ENCODE results near the gene RPS23.
"Not testable (repeated sequence)": the region's sequence is repeated elsewhere in the genome, so short reads cannot be mapped to it uniquely, and the experiment has no call there.

RPS23 gene

DNA sequence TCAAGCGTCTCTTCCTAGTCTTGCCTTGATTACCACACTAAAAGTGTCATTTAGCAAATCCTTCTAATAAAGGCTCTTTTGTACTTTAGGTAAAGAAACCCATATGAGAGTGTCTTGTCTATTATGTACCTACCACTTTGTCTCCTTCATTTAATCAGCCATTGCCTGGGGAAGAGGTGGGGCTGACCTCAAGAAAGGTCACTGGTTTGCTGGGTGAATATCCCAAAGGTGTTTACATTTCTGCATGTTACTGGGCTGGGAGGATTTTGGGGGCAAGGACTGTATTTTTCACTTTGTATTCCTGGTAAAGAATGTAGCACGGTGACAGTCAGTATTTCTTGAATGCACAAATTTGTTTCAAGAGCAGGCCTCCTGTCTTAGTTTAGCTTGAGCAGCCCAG, 11.9 kb upstream of the RPS23 start:
- no peak for DNase-seq (ENCODE audit: low read depth, low spot score)

DNA sequence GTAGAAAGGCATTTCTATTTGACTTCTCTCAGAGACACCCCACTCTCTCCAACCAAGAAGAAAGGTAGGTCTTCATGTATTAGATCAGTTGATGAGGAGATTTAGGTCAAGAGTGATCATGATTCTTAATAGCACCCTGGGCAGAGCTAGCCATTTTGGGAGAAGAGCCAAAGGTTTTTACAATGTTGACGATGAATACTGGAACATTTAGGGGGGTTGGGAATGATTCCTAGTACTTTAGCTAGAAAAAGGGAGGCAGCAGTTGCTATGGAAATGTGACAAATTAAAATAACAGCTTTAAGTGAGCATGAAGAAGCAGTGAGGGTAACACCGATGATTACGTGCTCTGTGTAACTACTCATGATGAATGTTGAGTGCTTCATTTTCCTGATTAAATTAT, 9.5 kb upstream of the RPS23 start:
- DNase-seq (ENCODE audit: low read depth, low spot score) = no peak

DNA sequence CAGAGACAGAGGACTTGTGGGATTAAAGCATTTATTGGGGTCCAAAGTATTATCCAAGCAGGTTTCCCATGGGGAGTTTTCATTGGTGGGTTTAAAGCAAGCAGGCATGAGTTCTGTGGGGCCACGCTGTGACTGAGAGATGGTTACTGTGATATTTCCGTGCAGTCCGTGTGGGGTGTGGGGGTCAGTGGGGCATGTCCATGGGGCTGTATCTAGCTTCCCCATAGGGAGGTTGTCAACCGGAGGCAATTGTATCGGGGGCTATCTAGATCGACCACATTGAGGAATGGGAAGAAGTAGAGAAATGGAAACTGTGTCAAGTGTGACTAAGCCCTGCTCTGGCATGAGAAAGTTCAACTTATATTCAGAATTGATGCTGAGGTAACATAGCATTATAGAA, 7.1 kb upstream of the RPS23 start:
- no peak for DNase-seq (ENCODE audit: low read depth, low spot score)

DNA sequence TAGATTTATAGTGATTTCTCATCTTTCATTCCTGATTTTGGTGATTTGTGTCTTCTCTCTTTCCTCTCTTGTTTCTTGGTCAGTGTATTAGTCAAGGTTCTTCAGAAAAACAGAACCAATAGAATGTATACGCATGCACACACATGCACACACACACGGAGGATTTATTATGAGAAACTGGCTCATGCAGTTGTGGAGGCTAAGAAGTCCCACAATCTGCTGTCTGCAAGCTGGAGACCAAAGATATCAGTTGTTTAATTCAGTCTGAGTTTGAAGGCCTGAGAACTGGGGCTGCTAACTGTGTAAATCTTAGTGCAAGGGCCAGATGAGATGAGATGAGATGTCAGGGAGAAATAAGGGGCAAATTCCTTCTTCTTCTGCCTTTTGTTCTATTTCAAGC, 5.7 kb upstream of the RPS23 start:
- no peak for DNase-seq (ENCODE audit: low read depth, low spot score)

- DNase-seq (ENCODE audit: low read depth, low spot score) = no peak
Observed at GRCh38 chr5:82278711-82279370, 687 bp upstream of the RPS23 start.

DNA sequence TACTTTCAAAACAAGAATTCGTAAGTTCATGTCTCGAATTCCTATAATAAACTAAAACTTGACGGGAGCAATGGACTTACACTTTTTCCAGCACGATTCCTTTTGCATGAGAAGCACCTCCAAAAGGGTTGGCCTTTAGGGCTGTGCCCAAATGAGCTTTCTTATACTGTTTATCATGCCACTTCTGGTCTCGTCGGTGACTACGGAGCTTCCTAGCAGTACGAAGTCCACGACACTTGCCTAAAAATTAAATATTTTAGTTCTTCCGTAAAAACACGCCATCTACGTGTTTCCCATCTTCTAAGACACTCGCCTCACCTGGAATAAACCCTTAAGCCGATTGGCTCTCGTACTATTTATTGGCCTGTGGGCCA, 554 bp downstream of the RPS23 start:
- no peak for DNase-seq (ENCODE audit: low read depth, low spot score)

DNA sequence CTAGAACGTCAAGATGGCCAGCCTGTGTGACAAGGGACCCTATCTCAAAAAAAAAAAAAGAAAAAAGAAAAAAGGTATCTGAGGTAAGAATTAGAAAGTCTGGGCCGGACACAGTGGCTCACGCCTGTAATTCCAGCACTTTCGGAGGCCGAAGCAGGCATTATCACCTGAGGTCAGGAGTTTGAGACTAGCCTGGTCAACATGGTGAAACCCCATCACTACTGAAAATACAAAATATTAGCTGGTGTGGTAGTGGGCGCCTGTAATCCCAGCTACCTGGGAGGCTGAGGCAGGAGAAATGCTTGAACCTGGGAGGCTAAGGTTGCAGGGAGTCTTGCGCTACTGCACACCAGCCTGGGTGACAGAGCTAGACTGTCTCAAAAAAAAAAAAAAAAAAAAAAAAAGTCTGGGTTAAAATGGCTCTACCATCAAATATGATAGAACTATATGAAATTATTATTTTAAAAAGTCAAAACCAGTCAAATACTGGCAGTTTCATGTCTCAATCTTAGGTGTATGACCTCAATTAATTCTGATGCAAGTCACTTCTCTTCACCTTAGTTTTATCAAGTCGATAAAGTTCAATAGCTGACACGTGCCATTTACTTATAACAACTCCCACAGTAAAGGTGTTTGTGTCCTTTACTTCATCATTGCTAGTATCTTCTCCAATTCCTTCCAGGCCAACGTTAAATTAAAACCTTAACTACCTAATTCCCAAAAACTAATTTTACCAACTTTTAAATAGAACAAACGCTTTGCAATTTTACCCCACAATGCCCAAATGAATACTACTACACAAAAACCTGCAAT, 1.1 kb downstream of the RPS23 start:
- DNase-seq (ENCODE audit: low read depth, low spot score) = no peak

DNA sequence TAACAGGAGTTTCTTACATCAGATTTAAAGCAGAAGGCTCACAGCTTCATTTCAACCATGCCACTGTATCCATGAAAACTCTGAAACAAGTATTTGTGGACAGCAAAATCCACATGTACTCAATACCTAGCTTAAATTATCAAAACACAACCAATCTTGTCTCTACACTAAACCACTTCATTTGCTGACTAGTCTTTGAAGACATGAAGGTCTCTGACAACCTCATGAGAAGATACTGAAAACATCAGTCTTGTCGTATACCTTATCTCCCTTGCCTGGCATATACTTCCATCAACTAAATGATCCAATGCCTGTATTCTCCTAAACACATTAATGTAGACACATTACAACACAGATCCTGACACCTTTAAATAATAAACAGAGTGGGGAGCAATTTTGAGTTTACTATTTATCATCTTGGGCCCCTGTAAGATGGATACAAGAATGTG, 2.9 kb downstream of the RPS23 start:
- DNase-seq (ENCODE audit: low read depth, low spot score) = no peak

GRCh38 chr5:82274343-82275211, 3.6 kb downstream of the RPS23 start:
- no peak for DNase-seq (ENCODE audit: low read depth, low spot score)

- DNase-seq (ENCODE audit: low read depth, low spot score) = not testable (repeated sequence)
Observed at GRCh38 chr5:82273426-82273825, 4.7 kb downstream of the RPS23 start.

DNA sequence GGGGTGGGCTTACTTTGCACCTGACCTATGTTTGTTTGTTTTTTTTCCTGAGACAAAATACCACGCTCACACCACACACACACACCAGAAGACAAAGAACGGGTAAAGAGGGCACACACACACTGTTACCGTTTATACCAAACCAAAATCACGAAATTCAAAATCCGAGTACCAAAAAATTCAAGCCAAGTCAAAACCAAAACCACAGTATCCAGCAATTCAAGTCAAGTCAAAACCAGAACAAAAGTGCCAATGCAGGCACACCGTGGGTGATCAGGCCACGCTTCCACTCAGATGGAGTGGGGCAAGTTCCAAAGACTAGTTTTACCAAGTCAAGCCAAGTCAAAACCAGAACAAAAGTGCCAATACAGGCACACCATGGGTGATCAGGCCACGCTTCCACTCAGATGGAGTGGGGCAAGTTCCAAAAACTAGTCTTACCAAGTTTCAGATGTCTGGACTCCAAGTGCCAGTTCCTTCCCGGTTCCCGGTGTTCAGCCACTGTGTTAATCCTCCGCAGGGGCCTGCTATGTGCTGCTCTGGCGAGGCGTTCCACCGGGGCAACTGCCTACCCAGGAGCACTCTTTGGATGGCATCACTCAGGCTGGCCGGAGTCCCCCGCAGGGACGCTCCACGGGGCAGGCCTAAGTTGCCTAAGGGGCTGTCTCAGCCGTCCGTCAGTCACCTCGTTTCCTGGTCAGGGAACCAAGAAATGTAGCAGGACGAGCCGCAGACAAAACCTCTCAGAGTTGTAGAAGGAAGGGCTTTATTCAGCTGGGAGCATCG, 5.4 kb downstream of the RPS23 start:
- DNase-seq (ENCODE audit: low read depth, low spot score) = not testable (repeated sequence)

GRCh38 chr5:82269363-82269762, 8.8 kb downstream of the RPS23 start:
- not testable (repeated sequence) for DNase-seq (ENCODE audit: low read depth, low spot score)

DNA sequence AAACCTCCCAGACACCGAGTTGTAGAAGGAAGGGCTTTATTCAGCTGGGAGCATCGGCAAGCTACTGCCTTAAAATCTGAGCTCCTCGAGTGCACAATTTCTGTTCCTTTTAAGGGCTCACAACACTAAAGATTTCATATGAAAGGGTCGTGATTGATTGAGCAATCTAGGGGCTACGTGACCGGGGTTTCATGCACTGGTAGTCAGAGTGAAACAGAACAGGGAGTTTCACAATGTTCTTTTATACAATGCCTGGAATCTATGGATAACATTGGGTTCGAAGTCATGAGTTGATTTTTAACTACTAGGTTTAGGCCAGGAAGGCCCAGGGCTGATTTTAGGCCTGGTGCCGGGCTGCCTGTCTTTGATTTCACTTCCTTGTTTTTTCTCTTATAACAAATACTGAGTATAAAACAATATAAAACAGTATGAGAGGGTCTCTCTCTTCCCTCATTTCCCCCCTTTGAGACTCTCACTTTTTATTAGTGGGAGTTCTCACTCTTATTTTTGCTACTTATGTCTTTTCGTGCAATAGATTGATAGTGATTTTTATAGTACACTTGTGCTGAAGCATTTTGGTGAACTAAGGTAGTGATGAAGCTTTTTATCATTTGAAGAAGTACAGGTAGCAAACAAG, 10.7 kb downstream of the RPS23 start:
- not testable (repeated sequence) for DNase-seq (ENCODE audit: low read depth, low spot score)

DNA sequence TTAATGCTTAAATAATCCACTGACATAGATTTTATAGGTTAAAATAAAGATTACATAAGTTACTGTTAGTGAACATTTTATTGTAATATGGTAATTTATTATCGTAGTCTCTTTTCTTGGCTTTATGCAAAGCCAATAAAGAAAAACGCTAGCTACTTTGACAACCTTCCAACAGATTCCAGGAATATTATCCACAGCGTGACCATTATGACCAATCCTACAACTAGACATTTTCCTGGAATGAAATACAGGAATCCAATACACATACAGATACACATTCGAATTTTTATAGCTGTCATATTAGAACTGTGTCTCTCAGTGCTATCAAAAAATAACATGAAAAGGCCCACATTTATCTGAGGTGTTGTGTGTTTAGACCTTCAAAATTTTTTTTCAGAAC, 13.1 kb downstream of the RPS23 start:
- no peak for DNase-seq (ENCODE audit: low read depth, low spot score)

GRCh38 chr5:82259172-82259800, 18.9 kb downstream of the RPS23 start:
- no peak for DNase-seq (ENCODE audit: low read depth, low spot score)

DNA sequence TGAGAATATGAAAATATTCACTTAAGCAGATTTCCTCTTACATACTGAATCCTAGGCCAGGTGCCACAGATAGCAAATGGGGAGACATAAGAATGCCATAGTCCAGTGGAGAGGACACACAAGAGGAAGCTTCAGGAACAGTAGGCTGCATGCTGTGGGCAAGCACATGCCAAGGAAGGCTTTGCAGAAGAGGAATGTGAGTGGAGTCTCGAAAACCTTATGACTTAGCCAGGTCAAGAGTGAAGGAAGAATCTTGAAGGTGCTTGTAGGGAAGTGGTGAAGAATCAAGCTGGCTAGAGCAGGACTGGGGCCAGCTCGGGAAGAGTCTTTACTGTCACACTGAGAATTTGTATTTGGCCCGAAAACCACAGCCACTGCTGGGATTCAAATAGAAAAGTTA, 20.4 kb downstream of the RPS23 start:
- no peak for DNase-seq (ENCODE audit: low read depth, low spot score)

DNA sequence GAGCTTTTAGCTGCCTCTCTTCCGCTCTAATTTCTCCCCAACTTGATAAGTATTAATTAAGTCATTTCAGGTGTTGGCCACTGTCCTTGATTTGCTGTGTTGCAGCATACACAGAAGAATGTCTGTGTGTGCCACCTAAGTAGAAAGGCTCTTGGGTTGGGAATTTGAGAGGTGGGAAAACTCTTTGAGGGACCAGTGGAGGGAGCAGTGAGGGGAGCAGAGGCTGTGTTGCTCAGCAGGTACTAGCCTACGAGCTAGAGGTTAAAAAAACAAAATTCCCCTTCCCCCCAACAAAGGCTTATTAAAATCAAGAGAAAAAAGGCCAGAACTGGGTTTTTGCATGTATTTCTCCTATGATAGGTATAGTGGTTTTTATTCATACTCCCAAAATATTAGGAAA, 20.9 kb downstream of the RPS23 start:
- DNase-seq (ENCODE audit: low read depth, low spot score) = no peak

GRCh38 chr5:82255844-82256243, 22.3 kb downstream of the RPS23 start:
- DNase-seq (ENCODE audit: low read depth, low spot score) = no peak

DNA sequence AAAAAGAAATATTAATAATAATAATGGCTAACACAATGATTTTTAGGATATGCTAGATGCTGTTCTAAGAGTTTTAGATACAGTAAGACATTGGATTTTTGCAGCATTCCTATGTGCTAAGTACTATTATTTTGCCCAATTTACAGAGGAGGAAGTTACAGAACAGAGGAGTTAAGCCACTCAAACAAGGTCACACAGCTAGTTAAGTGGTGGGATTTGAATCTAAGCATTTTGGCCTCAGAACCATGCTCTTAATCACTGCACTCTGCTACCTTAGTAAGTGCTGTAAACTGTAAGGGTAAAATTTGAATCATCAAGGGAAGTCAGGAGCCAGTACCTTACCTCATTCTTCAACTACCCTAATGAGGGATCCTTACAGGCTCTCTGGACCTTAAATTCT, 25.4 kb downstream of the RPS23 start:
- DNase-seq (ENCODE audit: low read depth, low spot score) = no peak

DNA sequence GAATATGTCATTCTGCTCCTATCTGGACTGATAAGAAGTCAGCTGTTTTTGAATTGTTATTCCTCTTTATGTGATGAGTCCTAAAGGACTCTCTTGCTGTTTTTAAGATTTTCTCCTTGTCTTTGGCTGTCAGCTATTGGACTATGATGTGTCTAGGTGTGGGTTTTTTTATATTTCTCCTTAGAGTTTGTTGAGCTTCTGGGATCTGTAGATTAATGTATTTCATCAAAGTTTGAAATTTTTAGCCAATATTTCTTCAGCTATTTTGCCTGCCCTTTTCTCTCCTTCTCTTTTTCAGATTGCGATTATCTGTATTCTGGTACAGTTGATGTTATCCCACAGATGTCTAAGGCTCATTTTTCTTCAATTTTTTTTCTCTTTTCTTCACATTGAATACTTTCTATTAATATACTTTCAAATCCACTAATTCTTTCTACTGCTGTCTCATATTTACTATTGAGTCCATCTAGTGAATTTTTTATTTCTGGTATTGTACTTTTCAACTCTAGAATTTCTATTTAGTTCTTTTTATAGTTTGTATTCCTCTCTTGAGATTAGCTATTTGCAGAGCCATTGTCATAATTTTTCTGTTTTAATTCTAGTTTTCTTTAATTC, 31.1 kb downstream of the RPS23 start:
- no peak for DNase-seq (ENCODE audit: low read depth, low spot score)

All from activated CD4-positive, CD25-positive, alpha-beta regulatory T cell treated with anti-CD3 and anti-CD28 coated beads, Interleukin-2, amount 50 U/mL, for 16 hours (primary cell).